ENCODE measurements around the gene CDC27. TPM values are rescaled to one million over a fixed set of nuclear protein-coding genes. Genes with fewer than 3 reads are reported as not detected.
"Not testable (repeated sequence)": the region's sequence is repeated elsewhere in the genome, so short reads cannot be mapped to it uniquely, and the experiment has no call there.

Gene CDC27
- total and polyA plus RNA-seq, 7 donors = 25.5 to 89.2 (median 74.6) TPM

- Histone ChIP-seq H3K36me3 (ENCODE audit: insufficient read depth in 1 of 2, low read depth in 1 of 2) (peaks cover 4 to 44% of the 10 kb centered on the region in 2 donors), H3K4me1 (peaks cover 19% of the 10 kb centered on the region), H3K27me3 (ENCODE audit: insufficient read depth in 3 of 3, low read length in 2 of 3) (no peaks in the 10 kb centered on the region), H3K4me3 (no peak overlapping the region), H3K27ac (no peak overlapping the region), H3K9me3 (no peaks in the 10 kb centered on the region)
- intact Hi-C loops (cut with DNase I) = no loop called here
- TF ChIP-seq CTCF (IDR thresholded peaks at IDR 0.05) = no peak
- no peak for DNase-seq
- 71 to 86% (median 84%) methylated on average over 1 of the region's 1 CpG for WGBS, 3 donors
- ATAC-seq = no peak
These were observed 8.8 kb downstream of the CDC27 start for GRCh38 chr17:47180337-47180736.

GRCh38 chr17:47179141-47179540 lies 10.0 kb downstream of the CDC27 start:
- ATAC-seq (no peak), DNase-seq (no peak)
- Histone ChIP-seq H3K4me3 (no peak overlapping the region), H3K4me1 (peaks cover 19% of the 10 kb centered on the region), H3K27ac (no peak overlapping the region), H3K36me3 (ENCODE audit: insufficient read depth in 1 of 2, low read depth in 1 of 2) (peaks cover 4 to 48% of the 10 kb centered on the region in 2 donors), H3K27me3 (ENCODE audit: insufficient read depth in 3 of 3, low read length in 2 of 3) (no peaks in the 10 kb centered on the region), H3K9me3 (no peaks in the 10 kb centered on the region)
- 68 to 94% (median 91%) methylated on average over 3 of the region's 3 CpGs for WGBS, 3 donors
- intact Hi-C loops (cut with DNase I) = no loop called here
- no peak for TF ChIP-seq CTCF (IDR thresholded peaks at IDR 0.05)

- no peak for TF ChIP-seq CTCF (IDR thresholded peaks at IDR 0.05)
- H3K9me3 ChIP-seq = no peaks in the 10 kb centered on the region
- peaks cover 4 to 57% of the 10 kb centered on the region in 2 donors for H3K36me3 ChIP-seq (ENCODE audit: insufficient read depth in 1 of 2, low read depth in 1 of 2)
- no peaks in the 10 kb centered on the region for H3K27me3 ChIP-seq (ENCODE audit: insufficient read depth in 3 of 3, low read length in 2 of 3)
- ATAC-seq = no peak
- H3K27ac ChIP-seq = no peak overlapping the region
- DNase-seq = no peak
- peaks cover 4% of the 10 kb centered on the region for H3K4me1 ChIP-seq
- H3K4me3 ChIP-seq = no peak overlapping the region
- intact Hi-C loops (cut with DNase I) = no loop called here
- WGBS, 3 donors = 88 to 94% (median 92%) methylated on average over 7 of the region's 7 CpGs
These were observed 11.8 kb downstream of the CDC27 start for GRCh38 chr17:47177261-47177660.

- Histone ChIP-seq H3K27me3 (ENCODE audit: insufficient read depth in 3 of 3, low read length in 2 of 3) (no peaks in the 10 kb centered on the region), H3K4me3 (no peak overlapping the region), H3K27ac (no peak overlapping the region), H3K36me3 (ENCODE audit: insufficient read depth in 1 of 2, low read depth in 1 of 2) (peaks cover 4 to 57% of the 10 kb centered on the region in 2 donors), H3K4me1 (no peaks in the 10 kb centered on the region), H3K9me3 (no peaks in the 10 kb centered on the region)
- intact Hi-C loops (cut with DNase I) = no loop called here
- TF ChIP-seq CTCF (IDR thresholded peaks at IDR 0.05) = no peak
- ATAC-seq (no peak), DNase-seq (no peak)
- WGBS, 3 donors = 88 to 93% (median 90%) methylated on average over 2 of the region's 2 CpGs
These were observed 12.7 kb downstream of the CDC27 start for GRCh38 chr17:47176389-47176826.

- ATAC-seq; intact Hi-C loops (cut with DNase I); H3K27ac ChIP-seq; DNase-seq; H3K27me3 ChIP-seq (ENCODE audit: insufficient read depth in 3 of 3, low read length in 2 of 3); H3K9me3 ChIP-seq; H3K4me3 ChIP-seq; H3K4me1 ChIP-seq: not testable (repeated sequence)
- peaks cover 0 to 58% of the 10 kb centered on the region in 2 donors for H3K36me3 ChIP-seq (ENCODE audit: insufficient read depth in 1 of 2, low read depth in 1 of 2)
- WGBS, 3 donors = 89 to 93% (median 92%) methylated on average over 8 of the region's 8 CpGs
These were observed 14.3 kb downstream of the CDC27 start for GRCh38 chr17:47174823-47175222.
